DLD1 (cell line): ENCODE results near the gene PTPRM.

Experiments
- in situ Hi-C: cut with HindIII; loops from 2 replicates; pipeline ENCODE4 v1.10.0; 2017; ENCODE audit warnings: low sequenced_read_pairs

PTPRM gene

DNA sequence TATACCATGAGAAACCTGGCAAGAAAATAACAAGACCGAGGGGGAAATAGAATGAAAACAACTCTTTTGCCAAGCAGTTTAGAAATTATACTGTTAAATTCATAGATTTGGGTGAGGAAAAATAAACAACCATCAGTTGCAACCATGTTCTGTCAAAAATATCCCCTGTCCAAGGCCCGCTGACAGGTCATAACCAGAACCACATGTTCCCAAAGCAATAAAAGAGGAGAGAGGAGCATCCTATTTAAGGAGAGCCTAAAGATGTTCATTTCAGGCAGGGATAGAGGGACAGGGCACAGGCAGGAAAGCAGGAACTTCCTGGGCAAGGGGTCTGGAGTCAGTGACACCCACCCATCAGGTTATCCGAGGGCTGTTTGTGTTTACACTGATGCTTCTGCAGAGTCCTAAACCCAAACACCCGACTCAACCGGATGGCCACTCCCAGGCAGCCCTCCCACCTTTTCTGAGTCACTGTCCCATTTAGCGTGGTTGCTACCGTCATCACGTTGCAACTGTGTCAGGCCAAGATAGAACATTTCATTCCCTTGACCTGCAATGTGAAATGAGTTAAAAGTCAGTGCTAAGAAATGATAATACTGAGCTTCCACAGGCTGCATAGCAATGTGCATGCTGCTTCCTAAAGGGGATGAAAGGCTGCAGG lies 573.9 kb downstream of the PTPRM start:
- in situ Hi-C loops = no loop called here

DNA sequence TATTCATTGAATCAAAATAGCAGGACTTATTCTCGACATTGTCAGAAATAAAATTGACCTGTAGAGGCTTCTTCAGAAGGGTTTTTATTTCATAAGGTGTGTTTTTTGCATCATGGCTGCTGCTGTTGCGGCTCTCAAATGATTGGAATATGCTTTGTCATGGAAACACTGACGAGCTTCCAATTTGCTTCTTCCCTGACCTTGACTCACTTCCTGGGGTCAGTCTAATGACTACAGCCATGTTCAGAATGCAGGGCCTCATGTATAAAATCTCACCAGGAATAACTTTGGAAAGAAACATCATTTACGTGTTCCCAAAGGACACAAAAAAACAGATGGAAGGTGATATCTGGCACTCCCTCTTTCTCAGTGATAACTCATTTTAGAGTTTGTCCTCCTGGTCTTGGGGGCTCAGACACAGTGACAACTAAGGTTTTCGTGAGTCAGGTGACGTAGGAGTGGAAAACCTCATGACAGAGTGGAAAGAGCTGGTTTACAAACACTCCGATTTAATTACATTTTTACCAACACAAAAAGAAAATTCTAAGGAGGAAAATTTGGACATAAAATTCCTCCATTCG lies 575.1 kb downstream of the PTPRM start:
- in situ Hi-C loops = no loop called here

DNA sequence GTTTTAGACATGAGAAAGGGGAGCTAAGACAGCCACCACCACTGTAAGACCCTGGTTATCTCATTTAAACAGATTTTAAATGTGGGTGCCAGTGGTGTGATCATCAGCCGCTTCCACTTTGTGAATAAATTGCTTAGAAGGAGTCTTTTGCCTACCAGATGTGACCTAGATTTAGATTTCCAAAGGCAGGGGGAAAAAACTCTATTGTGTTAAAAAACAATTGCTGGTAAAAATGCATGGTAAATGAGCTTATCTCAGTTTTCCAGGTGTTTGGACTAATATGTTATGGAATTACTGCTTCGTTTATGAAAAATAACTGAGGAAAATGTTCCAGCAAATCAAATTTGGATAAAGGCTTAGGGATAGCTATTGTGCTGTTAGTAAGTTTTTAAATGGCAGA lies 575.8 kb downstream of the PTPRM start:
- in situ Hi-C loops = no loop called here

DNA sequence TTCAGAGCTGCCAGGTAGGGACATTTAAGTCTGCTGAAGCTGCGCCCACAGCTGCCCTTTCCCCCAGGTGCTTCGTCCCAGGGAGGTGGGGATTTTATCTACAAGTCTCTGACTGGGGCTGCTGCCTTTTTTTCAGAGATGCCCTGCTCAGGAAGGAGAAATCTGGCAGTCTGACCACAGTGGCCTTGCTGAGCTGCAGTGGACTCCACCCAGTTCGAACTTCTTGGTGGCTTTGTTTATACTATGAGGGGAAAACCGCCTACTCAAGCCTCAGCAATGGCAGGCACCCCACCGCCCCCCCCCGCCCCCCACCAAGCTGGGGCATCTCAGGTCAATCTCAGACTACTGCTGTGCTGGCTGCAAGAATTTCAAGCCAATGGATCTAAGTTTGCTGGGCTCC lies 584.1 kb downstream of the PTPRM start:
- in situ Hi-C loops = no loop called here

DNA sequence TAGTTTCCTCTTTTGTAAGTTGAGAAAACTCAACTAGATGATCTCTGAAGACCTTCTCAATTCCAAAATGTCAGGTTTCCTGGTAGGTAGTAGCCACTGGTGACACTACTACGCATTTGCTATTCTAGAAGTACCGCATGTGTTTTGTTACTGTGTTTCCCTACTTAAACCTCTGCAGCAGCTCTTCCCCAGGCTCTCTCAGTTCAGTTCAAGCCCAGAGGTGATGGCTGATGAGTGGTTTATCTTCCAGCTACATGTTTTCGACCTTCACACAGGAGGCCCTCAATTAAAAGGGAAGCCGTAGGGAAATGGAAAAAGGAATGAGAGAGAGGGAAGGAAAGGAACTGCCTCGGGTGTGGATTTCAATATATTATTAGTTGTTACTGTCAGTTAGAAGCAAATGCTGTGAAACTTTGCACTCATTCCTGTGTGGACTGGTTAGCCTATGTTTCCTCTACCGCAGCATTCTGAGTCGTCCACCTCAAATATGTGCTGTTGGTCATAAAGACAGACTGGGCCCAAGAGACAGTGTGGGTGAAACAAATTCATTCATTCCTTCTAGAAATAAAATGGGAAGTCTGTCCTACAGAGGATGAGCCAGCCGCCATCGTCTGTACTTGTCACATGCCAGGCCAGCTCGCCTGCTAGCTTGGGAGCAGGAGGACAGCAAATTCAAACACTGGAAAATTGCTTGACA lies 586.9 kb downstream of the PTPRM start:
- in situ Hi-C loops = no loop called here

DNA sequence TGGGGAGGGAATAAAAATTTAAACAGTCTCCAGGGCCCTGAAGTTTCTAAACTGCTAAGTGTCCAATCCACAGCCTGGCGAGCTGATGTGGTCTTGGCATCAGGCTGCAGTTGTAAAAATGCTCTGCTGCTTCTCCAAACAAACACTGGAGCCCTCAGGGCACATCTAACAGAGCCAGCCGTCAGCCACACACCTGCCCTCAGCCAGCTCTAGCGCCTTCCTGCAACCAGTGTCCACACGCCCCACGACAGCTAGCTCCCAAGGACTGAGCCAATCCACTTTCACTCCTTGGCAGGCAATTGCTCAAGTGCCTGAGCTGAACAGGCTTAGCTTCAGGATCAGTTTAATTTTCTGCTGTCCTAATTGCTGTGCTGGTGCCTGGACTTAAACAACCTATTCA lies 595.7 kb downstream of the PTPRM start:
- in situ Hi-C loops = no loop called here

DNA sequence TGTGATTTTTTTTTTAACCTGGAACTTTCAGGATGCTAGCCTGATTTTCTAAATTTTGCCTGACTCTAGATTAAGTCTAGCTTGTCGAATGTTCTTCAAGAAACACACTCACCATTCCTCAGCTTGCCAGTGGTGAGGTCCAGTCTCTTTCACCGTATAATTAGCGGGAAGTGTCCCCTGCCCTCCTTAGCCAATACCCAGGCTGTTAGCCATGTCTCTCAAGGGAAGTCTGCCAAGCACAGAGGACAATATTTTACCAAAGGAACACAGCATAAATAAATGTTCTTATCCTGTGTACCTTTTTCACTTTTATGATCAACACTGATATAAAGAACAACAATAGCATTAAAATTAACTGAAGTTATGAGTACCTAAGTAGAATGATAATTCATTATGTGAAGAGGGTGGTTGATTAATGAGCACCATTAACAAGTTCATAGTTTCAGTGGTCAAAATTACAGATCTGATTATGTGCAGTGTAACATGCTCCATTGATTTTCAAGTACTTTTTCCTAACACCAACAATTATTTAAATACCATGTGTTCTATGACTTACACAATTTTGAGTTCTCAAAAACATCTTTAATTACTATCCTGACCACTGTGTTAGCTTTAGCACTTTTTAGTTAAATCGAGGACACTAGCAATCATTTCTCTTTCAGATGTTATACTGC lies 596.3 kb downstream of the PTPRM start:
- in situ Hi-C loops = no loop called here

DNA sequence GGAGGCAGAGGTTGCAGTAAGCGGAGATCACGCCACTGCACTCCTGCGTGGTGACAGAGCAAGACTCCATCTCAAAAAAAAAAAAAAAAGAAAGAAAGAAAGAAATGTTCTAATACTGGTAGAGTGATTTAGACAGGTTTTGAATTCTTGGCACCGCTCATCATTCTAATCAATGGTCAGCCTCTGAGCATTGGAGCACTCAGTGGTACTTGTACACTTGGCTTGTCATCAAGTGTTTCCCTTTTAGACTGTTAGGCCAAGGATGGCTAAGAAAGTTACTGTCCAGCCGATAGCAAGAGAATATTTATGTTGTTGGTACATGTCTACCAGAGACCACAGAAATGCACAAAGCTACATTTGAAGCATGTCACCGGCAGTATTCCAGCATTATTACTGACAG lies 598.0 kb downstream of the PTPRM start:
- in situ Hi-C loops = no loop called here

DNA sequence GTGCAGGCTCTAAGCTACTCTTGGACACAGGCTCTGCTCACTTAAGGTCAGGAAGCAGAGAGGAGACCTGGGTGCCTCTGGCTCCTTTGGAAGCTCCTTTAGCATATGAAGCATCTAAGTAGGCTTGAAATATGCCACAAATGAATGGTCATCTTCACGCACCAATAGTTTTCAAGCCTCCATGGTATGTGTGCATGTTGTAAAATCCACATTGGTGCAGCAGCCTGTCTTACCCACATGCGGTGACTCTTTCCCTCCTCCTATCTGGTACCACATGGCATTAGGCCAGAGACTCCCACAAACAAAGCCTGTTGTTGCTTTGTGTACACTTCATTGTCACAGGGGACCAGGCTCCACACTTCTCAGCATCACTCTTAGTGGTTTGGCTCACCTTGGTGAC lies 599.9 kb downstream of the PTPRM start:
- in situ Hi-C loops = no loop called here

DNA sequence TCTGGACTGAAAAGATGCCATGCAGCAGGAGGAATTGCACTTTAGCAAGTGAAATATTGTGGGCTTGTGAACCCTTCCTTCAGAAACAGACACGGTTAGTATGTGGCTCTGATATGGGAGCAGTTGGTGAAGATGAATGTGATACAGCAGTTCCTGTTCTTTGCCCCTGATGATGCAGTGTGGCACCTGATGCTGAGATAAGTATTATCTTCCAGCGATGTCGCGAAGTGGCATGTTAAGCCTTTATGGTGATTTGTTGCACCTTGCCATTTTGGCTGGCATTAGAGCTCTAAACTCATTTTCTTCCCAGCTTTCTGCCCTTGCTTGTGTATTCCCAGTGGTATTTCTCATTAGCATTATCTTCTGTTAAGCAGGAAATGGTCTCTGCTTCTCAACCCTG lies 600.6 kb downstream of the PTPRM start:
- in situ Hi-C loops = no loop called here

DNA sequence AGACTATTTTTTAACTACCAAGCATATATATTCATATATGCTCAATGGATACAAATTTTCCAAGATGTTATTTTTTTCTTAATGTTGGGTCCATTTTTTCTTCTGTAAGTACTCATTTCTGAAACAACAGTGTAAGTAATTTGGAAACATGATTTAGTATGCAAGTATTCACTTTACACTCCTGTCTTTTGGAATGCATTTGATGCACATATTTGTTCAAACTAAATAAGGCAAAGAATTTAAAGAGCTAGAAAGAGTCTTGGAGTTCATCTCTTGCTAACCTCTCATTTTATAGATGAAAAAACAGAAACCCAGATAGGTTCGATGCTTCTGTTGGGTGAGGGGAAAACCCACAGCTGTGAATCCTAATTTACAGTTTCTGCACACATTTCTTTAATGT lies 602.6 kb downstream of the PTPRM start:
- in situ Hi-C loops = no loop called here

DNA sequence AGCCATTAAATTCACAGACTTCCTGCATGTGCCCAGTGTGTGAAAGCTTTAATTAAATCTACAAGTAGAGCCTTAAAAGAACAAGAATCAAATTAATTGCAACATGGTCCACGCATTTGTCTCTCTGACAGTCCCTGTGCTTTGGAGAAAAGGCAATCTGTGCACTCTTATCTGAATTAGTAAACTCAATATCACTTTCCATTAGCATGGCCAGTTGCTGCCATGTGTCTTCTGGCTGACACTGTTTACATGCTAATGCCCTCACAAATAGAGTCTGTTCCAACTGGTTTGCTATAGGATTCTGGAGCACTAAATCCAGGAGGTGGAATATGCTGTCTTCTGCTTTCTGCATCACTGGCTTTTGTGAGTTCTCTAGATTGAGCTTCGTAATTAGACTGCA lies 607.7 kb downstream of the PTPRM start:
- in situ Hi-C loops = no loop called here

DNA sequence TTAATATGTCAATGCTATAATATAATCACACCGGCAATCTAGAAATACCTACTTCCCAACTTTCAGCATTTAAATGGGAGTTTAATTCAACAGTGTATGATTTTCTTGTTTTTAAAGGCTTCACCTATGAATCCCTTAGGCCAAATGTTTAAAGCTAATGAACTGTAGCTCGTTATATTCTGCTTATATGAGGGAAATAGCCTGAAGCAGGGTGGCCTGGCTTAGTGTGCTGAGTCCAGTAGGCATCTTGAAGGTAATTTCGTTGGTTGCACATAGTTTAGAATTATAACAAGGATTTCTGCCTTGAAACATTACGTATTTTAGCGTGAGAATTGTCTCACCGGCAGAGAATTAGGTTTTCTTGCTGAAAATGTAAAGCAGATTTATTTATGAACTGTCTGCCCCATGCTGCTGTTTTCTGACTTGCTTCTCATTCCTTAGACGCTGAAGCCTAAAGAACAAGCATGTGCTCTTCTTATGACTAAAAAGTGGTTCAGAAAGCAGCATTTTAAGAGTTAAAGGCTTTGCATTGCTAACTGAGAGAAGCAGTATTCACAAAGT lies 608.5 kb downstream of the PTPRM start:
- in situ Hi-C loops = no loop called here

DNA sequence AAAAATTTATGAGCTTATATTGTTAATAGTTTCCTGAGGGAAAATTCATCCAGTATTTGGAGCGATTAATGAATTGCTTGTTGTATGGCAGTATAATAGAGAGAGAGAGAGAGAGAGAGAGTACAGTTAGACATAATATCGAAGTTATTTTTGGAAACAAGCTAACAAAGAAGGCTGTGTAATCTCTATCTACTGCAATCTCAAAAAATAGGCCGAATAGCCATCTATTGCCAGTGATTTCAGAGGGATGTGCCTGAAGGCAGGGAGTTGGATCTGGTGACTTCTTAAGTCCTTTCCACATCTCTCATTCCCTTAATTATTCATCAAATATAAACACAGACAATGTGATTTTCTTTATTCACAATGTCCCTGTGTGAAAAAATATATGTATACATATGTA lies 609.0 kb downstream of the PTPRM start:
- in situ Hi-C loops = no loop called here

DNA sequence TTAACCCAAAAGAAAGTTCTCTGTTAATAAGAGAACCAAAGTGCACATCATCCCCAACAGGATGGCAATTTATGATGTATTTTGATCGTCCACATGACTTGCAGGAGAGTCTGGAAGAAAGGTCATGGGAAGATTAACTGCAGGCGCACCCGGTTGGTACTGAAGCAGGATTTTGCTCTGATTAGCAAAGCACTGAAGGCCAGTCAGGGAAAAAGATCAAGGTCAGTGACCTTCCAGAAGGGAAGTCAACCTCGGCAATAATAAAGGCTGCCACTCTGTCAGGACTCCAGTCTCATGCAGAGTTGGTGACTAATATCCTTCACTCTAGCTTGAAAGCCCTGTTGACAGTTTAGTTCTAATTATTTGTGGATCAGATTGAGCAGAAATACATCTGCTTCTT lies 609.4 kb downstream of the PTPRM start:
- in situ Hi-C loops = no loop called here

DNA sequence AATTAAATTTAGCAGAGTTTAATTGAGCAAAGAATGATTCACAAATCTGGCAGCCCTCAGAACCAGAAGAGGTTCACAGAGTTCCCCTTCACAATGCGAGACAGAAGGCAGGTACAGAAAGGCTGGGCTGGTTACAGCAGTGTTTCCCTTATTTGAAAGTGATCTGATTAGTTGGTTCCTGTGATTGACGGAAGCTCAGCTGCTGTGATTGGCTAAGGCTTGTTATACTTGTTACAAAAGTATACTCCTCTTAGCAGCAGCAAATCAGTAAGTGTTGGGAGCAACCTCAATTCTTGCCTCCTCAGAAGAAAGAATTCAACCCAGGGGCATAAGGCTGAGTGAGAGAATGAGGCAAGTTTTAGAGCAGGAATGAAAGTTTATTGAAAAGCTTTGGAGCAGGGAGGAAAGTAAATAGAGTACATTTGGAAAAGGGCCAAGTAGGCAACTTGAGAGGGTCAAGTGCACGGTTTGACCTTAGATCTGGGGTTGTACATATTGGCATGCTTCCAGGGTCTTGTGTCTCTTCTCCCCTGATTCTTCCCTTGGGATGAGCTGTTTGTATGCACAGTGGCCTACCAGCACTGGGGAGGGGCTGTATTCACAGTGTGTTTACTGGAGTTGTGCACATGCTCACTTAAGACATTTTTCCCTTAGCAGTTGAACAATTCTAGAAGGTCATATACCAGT lies 610.4 kb downstream of the PTPRM start:
- in situ Hi-C loops = no loop called here

DNA sequence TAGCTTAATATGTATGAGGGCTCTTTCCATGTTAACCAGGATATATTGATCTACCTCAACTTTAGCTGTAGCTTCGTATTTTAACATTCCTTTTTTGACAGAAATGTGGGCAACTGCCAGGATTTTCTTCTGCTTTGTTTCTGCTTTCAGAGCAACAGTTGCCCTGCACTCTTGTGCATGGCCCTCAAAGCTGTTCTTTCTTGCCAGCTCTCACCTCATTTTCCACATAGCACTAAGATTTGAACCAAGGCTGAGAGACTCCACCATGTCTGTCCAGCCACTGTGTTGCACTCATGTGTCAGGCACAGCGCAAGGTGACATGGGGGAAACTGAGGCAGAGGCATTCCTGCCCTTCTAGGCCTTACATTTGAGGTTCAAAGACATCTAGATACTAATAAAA lies 619.3 kb downstream of the PTPRM start:
- in situ Hi-C loops = no loop called here

DNA sequence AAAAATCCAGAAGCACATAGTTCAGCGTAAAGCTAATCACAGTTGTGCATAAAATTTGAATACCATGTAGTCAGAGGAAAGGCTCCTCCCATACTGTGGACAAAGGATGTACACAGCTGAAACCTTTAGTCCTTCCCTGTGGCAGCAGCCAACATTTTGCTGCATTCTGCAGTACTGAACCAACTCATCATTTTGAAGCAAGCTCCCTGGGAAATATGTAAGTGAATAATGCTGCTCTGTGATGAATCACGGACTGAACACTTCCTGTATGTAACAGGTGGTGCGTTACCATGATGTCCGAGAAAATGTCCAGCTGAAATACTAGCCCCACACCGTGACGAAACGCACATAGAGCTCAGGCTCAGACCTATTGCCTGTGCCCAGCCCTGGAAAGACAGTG lies 621.1 kb downstream of the PTPRM start:
- in situ Hi-C loops = no loop called here

DNA sequence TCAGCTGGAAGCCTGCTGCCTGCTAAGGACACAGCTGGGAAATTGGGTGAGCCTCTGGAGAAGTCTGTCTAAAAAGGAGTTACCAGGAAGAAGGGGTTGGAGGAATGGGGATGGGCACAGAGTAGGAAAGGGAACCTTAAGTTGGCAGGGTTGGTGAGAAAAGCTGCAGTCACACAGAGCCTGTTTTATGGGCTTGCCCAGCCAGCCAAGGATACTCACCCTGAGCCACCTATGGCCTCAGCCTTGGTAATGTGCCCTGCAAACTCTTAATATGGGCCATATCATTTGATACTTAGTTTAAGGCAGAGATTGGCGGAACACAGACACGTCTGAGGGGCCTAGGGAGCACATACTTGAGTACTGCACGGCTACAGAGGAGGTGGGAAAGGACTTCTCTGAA lies 623.9 kb downstream of the PTPRM start:
- in situ Hi-C loops = no loop called here

DNA sequence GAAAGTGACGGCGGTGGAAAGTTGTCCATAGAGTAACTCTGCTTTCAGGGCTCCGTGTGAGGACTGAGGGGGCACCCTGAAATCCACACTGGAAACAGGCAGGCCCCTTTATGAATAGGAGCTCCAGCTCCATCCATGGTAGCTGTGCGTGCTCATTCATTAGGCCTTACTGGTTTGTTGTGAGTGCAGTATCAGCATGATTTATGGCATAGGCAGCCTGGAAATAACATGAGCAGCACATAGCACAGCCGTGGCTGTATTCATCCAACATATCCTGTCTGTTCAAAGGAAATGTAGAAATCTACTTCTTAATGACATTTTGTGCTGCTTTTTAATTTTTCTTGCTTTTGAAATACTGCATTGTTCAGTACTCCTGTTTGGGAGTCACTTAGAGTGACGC lies 627.3 kb downstream of the PTPRM start:
- in situ Hi-C loops = no loop called here

DNA sequence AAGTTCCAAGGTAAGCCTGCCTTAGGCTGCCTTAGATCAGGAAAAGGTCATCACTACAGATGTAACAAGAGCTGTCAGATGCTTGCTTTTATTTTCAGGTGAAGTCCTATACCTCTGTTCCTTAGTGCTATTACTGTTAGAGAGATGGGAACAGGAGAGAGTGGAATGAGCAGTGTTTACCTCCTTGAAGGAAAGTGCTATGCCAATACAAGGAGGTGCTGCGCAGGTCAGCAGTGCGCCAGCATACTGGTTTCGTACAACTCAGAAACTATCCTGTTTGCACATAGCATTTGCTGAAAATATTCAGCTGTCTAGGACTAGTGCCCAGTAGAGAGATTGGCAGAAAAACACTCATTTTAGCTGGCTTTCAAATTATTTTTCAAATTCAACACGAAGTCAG lies 629.1 kb downstream of the PTPRM start:
- in situ Hi-C loops = no loop called here
